Stimulated activated CD8-positive, alpha-beta memory T cell treated with anti-CD3 and anti-CD28 coated beads, Interleukin-7, amount 100 ng/mL, for 1 hour (primary cell): ENCODE results near the gene S100A3.
A peak's percentile ranks its signal among the peaks of the same experiment; 100 is the strongest.
"Not testable (repeated sequence)": the region's sequence is repeated elsewhere in the genome, so short reads cannot be mapped to it uniquely, and the experiment has no call there.

Source experiments
- DNase-seq, 2 donors: peaks; one replicate each; pipeline ENCODE4 v3.0.0-alpha.2; 2020; ENCODE audit warnings: low read depth in 2 of 2

S100A3 gene

GRCh38 chr1:153535242-153536011 is 13.6 kb downstream of the S100A3 start, which contains the start of gene S100A6:
S100A6 (minus strand) TSS chr1:153535991; CDS start chr1:153535339, 652 bp downstream.
- DNase-seq, result no peak

- no peak for DNase-seq
Measured at GRCh38 chr1:153534925-153535241, 14.2 kb downstream of the S100A3 start.

GRCh38 chr1:153534226-153534924 is 14.7 kb downstream of the S100A3 start:
- no peak for DNase-seq

GRCh38 chr1:153533689-153534201 is 15.3 kb downstream of the S100A3 start:
- DNase-seq, result no peak

- peak in 1 of 2 donors; percentile 59 for DNase-seq
Measured at GRCh38 chr1:153532769-153533599, 16.1 kb downstream of the S100A3 start.

- no peak for DNase-seq
Measured at GRCh38 chr1:153532181-153532580, 16.9 kb downstream of the S100A3 start.

DNA sequence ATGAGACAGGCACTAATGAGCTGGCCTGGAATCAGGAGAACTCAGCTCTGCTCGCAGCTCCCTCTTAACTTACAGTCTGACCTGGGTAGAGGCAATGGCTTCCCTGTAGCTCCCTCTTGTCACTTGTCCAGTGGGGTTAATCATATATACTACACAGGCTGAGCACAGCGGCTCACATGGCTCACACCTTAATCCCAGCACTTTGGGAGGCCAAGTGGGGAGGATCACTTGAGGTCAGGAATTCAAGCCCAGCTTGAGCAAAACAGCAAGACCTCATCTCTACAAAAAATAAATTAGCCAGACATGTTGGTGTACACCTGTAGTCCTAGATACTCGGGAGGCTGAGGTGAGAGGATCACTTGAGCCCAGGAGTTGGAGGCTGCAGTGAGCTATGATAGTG is 17.4 kb downstream of the S100A3 start:
- DNase-seq, result no peak

- no peak for DNase-seq
Measured at GRCh38 chr1:153527683-153528040, 21.4 kb downstream of the S100A3 start.

- no peak for DNase-seq
Measured at GRCh38 chr1:153527023-153527682, 21.9 kb downstream of the S100A3 start.

GRCh38 chr1:153526132-153526543 is 22.9 kb downstream of the S100A3 start:
- no peak for DNase-seq

DNA sequence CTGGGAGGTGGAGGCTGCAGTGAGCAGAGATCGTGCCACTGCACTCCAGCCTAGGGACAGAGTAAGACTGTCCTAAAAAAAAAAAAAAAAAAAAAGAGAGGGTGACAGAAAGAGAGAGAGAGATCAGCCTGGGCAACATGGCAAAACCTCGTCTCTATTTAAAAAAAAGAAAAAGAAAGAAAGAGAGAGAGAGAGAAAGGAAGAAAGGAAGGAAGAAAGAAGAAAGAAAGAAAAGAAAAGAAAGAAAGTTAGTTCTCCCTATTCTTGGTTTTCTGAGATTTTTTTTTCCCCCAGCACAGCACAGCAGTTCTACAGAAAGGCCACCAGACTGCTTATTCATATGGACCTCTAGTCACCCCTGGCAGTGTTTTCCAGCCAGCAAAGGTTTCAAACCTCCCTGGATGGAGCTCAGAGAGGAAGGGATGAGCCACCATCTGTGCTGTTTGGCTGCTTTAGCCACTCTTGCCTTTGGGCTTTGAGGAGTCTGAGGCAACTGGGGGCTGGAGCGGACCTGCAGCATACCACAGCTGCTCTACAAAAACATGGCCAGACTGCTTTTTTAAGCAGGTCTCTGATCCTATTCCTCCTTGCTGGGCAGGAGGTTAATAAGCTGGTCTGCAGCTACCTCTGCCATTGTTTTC is 23.9 kb downstream of the S100A3 start:
- no peak for DNase-seq

DNA sequence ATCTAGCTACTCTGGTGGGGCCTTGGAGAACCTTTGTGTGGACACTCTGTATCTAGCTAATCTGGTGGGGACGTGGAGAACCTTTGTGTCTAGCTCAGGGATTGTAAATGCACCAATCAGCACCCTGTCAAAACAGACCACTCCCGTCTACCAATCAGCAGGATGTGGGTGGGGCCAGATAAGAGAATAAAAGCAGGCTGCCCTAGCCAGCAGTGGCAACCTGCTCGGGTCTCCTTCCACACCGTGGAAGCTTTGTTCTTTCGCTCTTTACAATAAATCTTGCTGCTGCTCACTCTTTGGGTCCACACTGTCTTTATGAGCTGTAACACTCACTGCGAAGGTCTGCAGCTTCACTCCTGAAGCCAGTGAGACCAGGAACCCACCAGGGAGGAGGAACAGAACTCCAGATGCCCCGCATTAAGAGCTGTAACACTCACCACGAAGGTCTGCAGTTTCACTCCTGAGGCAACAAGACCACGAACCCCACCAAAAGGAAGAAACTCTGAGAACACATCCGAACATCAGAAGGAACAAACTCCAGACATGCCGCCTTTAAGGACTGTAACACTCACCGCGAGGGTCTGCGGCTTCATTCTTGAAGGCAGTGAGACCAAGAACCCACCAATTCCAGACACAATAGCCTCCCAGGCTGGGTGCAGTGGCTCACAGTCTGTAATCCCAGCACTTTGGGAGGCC is 26.6 kb downstream of the S100A3 start:
- DNase-seq, result not testable (repeated sequence)

DNA sequence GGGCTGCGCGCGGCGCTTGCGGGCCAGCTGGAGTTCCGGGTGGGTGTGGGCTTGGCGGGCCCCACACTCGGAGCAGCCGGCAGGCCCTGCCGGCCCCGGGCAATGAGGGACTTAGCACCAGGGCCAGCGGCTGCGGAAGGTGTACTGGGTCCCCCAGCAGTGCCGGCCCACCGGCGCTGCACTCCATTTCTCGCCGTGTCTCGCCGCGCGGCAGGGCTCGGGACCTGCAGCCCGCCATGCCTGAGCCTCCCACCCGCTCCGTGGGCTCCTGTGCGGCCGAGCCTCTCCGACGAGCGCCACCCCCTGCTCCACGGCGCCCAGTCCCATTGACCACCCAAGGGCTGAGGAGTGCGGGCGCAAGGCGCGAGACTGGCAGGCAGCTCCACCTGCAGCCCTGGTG is 27.2 kb downstream of the S100A3 start:
- not testable (repeated sequence) for DNase-seq

DNA sequence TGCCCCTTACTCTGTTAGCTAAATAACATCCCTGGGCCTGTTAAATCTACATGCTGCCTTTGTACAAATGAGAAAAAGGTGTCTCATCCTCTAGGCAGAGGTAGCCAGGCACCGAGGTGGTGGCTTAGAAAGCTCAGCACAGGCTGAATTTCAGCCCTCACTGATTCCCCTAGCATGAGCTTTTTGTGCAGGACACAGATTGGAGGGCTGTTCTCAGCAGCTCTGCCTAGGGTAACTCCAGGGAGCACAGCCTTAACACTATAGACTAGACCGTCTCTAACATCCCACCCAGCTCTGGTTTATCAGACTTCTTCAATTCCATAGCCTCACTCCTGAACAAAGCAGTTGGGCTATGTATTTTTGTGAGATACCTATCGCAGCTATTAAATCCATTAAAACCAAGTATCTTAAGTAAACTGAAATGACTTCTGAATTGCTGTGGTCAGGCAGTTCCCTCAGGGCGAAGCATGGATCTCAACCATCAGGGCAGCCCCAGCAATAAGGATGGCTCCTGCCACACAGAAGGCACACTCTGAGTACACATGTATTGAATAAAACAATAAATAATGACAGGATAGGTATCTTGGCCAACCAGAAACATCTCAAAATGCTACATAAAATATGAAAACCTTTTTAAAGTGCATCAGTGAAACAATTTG is 28.1 kb downstream of the S100A3 start:
- DNase-seq, result no peak

DNA sequence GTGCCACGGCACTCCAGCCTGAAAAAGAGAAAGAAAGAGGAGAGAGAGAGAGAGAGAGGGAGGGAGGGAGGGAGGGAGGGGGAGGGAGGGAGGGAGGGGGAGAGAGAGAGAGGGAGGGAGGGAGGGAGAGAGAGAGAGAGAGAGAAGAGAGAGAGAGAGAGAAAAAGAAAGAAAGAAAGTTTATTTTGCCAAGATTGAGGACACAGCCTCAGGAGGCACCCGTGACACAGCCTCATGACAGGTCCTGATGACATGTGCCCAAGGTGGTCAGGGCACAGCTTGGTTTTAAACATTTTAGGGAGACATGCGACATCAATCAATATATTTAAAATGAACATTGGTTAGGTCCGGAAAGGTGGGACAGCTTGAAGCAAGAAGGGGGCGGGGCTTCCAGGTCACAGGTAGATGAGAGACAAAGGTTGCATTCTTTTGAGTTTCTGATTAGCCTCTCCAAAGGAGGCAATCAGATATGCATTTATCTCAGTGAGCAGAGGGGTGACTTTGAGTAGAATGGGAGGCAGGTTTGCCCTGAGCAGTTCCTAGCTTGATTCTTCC is 28.8 kb downstream of the S100A3 start:
- not testable (repeated sequence) for DNase-seq

- DNase-seq, result no peak
Measured at GRCh38 chr1:153519242-153519641, 29.8 kb downstream of the S100A3 start.

GRCh38 chr1:153515504-153516394 is 33.3 kb downstream of the S100A3 start:
- no peak for DNase-seq

DNA sequence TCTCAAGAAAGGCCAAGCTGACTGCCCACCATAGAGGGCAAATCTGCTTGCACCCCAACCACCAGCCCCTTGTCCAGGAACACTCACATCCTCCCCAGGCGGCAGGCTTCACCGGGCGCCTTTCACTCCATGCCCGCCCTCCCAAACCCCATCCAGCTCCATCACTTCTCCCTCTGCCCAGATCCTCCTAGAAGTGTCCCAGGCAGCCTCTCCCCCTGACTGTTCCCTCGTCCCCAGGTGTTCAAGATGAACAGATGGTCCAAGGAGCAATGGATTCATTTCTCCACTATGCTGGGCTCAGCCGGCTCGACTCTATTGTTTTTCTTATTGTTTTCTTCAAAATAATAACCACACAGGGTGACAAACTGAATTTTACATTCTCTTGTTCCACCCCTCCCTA is 35.4 kb downstream of the S100A3 start:
- DNase-seq, result no peak

DNA sequence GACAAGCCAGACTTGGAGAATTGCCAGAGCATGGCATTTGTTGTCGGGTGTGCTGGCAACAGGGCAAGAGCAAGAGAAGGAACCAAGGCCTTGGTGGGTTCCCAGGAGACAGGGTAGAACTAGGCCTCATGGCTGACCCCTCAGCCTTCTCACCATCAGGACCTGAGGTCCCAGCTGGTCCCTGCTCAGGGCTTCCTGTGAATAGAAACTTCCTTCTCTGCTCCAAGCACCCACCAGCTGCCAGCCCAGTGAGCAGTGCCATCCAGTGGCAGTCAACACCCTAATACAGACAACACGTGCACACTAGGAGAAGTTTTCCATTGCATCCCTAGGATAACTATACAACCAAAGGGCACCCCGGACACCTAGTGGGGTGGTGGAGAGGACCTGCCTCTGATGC is 36.0 kb downstream of the S100A3 start:
- no peak for DNase-seq
